GM12892 (cell line): ENCODE data around the gene TIAM1.

Experiments
- POLR2A ChIP-seq: IDR thresholded peaks from 2 replicates; pipeline ENCODE4 v1.6.1; 2011; ENCODE audit warnings: low read depth, low read length, control low read depth
- TAF1 ChIP-seq: IDR thresholded peaks from 2 replicates; pipeline ENCODE4 v1.6.1; 2011; ENCODE audit warnings: low read depth, mild to moderate bottlenecking, control low read depth, low read length, borderline replicate concordance

- TF ChIP-seq POLR2A = no peak
- TF ChIP-seq TAF1 = no peak
Measured at GRCh38 chr21:31268090-31268489, 76.0 kb downstream of the TIAM1 start.
